Islet precursor cell (in vitro differentiated cells): Measurements from ENCODE around the gene TNS3.

Source experiments
- DNase-seq: peaks from one replicate; pipeline ENCODE4 v3.0.0-alpha.2; 2018

Gene TNS3

DNA sequence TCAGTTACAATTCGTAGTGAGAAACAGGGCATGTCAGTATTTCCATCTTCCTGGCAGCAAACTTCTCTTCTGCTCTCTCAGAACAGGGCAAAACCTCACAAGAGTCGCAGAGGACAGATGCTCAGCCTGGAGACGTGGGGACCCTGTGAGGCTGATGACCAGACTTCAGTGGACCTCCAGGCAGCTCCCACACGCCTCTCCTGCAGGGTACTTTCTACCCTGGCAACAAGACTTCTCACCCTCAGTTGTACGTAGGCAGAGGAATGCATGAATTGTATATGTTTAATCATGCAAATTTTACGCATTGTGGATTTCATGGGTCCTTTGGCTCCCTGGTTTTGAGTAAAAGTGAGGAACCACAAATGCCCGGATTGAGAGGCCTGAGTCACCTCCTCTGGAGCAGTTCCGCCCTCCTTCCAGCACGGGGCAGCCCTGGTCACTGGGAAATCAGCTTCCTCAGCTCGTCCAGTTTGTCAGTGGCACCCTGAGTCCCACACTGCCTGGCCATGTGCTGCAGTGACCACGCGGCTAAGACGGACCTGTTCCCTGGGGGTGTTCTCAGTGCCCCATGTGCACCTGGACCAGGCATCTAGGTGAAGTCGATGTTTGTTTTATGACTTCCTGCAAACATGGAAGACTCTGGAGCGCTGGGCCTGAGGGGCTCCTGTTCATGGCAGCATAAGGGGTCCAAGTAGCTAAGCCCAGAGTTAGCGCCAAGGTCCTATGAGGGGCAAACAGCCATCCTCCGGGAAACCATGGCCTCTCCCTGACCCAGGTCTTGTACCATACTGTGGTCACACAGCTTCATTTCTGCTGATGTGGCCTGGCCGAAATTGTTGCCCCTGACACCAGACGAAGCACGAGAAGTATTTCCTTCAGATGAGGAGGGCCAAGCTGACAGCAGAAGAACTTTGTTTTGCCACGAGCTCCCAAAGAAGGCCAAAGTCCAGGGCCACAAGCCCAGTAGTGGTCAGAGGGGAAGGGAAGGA lies 165.1 kb downstream of the TNS3 start:
- DNase-seq: peak; percentile 51

DNA sequence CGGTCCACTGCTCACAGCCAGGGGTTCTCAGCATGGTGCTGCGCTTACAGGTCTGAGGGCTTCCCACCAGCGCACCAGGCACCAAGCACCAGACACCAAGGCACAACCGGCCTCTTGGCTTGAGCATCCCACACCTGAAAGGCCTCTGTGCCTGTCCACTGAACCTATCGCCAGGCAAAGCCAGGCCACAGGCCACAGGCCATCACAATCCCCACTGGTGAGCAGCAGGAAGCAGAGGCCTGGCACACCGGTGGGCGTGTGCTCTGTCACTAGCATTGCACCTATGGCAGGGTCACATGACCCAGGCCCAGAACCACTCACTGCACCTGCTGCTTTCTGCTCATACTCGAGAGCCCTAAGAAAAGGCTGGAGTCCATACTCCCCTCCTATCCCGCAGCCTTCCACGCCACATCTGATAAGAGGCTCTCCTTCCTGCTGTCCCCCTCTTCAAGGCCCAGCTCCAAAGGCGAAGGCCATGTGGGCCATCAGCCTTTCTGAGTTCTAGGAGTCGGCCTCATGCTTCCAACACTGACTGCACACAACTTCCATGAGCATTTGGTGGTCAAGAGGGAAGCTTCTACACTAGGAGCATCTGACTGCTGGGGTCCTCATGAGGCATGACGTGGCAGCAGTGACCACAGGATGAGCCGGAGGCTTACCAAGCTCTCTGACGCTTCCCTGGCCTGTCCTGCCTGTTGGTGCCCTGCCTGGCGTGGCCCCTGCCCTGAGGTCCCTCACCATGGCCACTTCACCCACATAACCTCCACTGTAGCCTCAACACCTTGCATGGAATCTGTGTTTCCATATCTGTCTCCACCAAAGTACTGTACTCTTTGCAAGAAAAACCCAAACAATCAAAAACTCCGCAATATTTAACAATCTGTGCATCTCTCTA lies 166.3 kb downstream of the TNS3 start:
- peak; percentile 33 for DNase-seq

DNA sequence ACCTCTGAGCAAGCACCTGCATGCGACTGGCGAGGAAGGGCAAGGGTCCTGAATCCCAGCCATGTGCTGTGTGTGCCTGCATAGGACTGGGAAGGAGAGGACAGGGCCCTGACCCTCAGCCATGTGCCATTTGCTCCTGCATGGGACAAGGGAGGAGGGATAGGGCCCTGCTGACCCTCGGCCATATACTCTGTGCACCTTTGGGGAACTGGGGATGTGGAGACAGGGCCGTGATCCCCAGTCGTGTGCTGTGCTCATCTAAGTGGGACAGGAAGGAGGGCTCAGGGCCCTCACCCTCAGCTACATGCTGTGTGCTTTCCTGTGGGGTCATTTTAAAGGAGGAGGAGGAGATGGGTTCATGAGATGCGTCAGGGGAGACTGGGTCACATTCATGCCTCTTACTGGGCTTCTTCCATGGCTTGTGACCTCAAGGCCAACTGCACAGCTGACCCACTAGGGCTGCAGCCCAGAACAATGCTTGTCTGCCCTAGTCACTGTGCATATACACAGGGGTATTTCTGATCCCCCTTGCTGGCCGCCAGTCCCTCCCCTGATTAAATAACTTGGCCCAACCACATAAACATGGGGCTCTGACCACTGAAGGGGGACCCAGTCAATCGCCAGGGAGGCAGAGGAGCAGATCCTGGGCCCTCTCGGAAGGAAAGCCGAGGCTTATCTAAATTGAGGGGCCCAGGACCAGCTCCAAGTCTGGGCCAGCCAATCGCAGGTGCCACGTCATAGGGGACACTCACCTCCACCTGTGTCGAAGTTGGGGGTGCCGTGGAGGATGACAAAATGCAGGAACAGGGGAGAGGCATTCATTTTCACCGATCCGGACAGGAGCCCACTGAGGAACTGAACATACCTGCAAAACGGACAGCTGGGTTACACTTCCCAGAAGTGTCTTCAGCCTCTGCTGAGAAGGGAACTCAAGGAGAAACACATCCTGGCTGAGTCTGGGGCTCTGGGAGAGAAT lies 167.3 kb downstream of the TNS3 start:
- DNase-seq: peak; percentile 13

DNA sequence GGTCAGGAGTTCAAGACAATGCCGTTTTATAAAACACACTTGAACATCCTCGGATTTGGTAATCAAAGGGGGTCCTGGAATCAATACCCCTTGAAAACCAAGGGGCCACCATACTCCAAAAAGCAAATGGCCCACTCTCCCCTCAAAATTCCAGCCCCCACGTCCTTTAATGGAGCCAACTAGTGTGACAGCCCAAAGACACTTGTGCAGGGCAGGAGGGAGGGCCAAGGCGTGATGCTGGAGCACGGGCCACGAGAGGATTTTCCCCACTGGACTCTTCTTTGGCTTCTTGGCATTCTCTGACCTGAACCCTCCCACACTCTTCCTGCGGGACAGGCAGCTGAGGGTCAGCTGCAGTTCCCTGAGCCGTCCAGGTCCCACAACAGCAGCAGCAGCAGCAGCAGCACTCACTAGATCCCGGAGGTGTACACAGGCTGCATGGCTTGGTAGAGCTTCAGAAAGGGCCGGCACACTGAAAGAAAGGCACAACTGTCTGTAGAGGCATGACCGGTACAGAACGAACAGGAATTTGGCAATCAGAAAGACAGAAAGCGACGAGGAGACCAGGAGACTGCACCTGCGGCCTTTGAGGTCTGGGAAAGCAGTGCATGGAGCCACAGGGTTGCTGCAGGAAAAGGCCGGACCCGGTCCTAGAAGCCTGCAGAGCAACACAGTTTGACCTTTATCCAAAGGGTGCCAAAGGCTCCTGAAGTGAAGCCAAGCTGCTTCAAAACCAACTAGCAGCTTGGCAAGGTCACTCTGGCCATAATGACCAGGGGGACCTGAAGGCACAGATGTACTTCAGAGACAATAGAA lies 168.2 kb downstream of the TNS3 start:
- peak; percentile 32 for DNase-seq

DNA sequence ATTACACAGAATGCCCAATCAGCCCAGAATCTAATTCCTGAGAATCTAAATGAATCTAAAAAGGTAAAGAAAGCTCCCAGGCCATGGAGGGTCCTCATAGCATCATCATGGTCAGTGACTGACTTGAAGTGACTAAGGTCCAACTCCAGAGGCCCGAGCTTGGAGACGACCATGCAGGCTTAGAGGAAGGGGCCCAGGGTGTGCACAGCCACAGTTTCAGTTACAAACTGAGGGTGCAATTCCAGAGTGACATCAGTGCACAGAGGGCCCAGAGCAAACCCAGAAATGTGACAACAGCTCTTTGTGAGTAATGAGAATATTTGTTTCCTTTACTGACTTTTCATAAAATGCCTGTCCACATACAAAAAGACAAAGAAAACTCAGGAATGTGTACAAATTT lies 170.0 kb downstream of the TNS3 start:
- peak; percentile 12 for DNase-seq

GRCh38 chr7:47411281-47411869 lies 170.5 kb downstream of the TNS3 start:
- peak; percentile 40 for DNase-seq

GRCh38 chr7:47408675-47409074 lies 173.2 kb downstream of the TNS3 start:
- peak; percentile 29 for DNase-seq

GRCh38 chr7:47407821-47408674 lies 173.9 kb downstream of the TNS3 start:
- peak; percentile 37 for DNase-seq

DNA sequence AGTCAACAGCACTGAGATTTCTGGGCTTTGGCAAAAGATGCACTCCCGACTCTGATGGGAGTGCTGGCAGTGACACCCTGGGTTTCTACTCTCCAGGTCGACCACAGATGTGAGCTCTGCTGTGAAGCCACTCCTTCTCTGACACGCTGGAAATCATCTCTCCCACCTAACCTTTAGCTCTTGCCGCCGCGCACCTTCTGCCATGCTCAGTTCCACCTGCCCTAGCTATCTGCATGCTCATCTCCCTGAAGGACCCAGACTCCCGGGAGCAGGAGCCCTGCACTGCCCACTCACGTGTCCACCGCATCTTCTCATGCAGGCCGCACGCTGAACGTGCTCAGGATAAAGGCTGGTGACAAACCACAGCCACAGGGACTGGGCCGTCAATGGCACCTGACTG lies 174.8 kb downstream of the TNS3 start:
- DNase-seq: peak; percentile 42

GRCh38 chr7:47406801-47407129 lies 175.1 kb downstream of the TNS3 start:
- DNase-seq: no peak

DNA sequence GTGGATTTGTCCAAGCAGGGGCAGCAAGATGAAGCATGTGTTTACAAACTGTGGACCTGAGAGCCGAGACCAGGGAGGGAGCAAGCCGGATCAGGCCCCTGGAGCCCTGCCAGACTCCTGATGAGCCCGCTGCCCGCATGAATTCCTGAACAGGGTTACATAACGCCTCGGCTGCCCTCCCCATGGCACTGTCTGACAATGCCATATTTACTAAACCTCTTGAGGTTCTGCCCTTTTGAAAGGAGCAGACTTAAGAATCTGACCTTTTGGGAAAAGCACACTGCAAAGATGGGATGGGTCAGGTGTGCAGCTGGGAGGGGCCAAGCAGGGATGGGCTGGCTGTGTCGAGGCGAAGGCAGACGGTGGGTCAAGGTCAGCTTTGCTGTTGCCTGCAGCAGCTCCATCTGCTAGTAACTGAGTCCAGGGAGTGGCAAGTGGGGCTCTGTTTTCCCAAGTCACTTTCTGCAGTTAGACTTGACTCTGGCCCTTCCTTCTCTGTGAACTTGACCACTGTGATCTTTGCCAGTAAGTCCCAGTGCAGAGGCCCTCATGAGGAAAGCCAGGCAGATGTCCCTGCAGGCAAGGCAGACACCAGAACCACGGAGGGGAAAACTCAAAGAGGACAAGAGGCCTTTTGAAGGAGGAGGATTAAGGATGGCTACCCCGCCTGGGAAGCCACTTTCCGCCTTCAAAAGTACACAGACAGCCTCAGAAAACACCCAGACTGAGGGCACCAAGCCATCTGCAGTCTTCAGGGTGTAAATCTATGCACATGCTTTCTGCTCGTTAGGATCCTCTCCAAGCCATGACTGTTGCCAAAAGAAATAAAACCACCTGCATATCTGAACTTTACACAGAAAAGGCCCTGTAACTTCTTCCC lies 175.8 kb downstream of the TNS3 start:
- no peak for DNase-seq

GRCh38 chr7:47405286-47405904 lies 176.5 kb downstream of the TNS3 start:
- no peak for DNase-seq

- no peak for DNase-seq
Observed at GRCh38 chr7:47404010-47404409, 177.9 kb downstream of the TNS3 start.

DNA sequence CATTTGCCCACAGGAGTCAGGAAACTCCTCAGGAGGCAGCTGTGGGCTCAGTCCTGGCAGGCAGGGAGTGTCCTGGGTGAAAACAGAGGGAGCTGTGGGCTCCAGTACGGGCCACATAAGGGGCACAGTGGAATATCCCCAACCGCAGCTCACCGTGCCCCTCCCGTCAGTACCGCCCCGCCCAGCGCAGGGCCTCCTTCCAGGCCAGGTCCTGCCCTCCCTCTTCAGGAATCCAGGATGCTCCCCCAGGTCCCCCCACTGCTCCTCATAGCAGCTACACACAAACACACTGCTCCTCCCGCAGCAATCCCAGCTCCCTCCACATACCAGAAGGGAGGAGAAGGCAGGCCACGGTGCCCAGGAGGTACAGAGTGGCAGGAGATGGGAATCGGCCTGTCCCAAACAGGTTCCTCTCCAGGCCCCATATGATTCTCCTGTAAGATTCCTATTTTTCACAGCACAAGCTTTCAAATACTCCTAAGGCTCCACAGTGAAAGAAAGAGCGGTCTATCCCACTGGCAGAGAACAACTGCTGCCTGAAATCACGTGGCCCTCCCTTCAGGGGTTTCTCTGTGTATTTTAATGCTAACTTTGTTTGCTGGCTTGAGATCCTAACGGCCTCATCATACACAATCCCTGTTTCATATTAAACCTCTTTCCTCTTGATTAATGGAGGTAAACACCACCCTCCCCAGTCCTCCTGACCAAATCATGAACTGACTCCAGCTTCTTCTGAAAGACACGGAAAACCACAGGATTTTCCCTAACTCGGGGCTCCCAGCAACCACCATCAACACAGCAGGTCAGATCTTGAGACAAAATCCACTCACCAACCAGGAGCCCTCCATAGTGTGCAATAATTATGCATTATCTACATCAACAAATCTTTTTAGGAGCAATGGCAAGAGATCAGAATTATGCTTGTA lies 178.7 kb downstream of the TNS3 start:
- DNase-seq: no peak

DNA sequence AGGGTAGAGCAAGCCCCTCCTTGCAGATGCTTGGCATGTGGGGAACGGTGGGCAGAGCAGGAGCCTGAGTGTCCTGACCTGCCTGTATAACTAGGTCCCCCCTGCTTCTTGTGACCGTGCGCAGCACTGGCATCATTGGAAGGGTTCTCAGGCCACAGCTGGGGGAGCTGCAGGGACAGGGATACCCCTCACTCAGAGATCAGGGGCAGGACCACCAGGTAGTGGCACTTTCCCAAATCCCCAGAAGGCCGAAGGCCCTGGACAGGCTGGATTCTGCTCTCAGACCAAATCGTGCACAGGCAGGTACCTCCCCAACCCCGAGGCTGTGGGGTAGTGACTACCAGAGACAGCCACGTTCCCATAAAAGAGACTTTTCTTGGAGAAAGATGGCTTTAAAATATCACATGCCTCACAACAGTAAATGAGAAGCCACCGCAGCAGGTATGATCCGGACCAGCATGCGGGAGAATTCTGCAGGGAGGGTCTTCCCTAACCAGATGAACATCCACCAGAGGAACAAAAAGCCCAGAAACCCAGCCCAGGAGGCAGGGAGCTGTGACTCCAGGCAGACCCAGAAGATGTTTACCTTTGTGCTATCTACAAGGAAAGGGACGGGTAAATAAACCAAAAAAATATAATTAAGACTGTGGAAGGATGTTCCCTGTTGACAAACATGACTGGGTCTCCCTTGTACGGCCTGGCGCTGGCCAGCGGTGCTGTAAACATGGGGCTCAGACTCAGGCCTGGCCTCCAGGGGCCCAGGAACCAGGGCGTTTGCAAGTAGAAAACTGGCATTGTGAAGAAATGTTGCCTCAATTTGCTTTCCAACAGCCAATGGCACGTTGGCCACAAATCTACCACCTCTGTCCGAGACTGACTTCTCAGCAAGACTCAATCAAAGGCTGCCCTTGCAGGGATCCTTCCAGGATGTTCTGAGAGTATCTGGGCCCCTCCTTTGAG lies 180.0 kb downstream of the TNS3 start:
- no peak for DNase-seq

DNA sequence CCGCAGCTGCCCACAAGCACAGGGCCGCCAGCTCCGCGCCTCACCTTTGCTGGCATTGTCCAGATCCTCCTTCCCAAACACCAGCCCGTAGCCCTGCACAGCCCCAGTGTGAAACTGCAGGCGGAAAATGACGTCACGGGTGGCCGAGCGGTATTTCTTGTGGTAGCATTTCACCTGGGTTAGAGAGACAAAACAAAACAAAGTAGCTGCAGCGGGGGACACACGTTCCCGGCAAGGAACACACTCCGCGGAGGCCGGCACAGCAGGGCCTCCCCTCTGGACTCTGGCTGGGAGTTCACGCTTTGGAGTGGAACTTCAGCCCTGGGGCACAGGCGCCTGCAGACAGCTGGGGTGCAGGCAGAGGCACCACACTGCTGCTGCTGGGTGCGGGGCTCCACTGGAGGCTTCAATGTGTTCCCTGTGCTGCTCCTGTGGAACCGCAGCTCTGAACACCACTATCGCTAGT lies 181.1 kb downstream of the TNS3 start:
- no peak for DNase-seq
